HEK293 (cell line): ENCODE results near the gene SLC1A1.

Experiments
- CTCF ChIP-seq: fragments of 450-650 bp; formaldehyde crosslinking; IDR thresholded peaks from 2 replicates; pipeline ENCODE4 v1.5.1; 2016; ENCODE audit warnings: missing biosample characterization, missing genetic modification characterization
- TCF7L2 ChIP-seq: IDR thresholded peaks from 2 replicates; pipeline ENCODE4 v1.6.1; 2011; ENCODE audit warnings: low read depth, mild to moderate bottlenecking, inconsistent platforms, low read length, moderate library complexity, borderline replicate concordance
- ZNF174 ChIP-seq: fragments of 450-650 bp; formaldehyde crosslinking; IDR thresholded peaks from 2 replicates; pipeline ENCODE4 v1.5.0; 2017; ENCODE audit warnings: missing biosample characterization, mild to moderate bottlenecking, missing genetic modification characterization
- ZNF423 ChIP-seq: fragments of 450-650 bp; formaldehyde crosslinking; IDR thresholded peaks from 2 replicates; pipeline ENCODE4 v1.5.1; 2016; ENCODE audit warnings: missing biosample characterization, missing genetic modification characterization
- ZNF433 ChIP-seq: fragments of 450-650 bp; formaldehyde crosslinking; IDR thresholded peaks from 2 replicates; pipeline ENCODE4 v1.5.1; 2016; ENCODE audit warnings: missing biosample characterization, missing genetic modification characterization, low read depth

- TF ChIP-seq ZNF423 (no peak), CTCF (tag by site-specific recombination) (no peak), ZNF433 (tag by site-specific recombination) (no peak), TCF7L2 (no peak), ZNF174 (no peak)
Measured at GRCh38 chr9:4559261-4560182, 69.3 kb downstream of the SLC1A1 start.
